Erythroblast (primary cell): ENCODE results near the gene RHBDL3.

Experiments used
- GATA1 ChIP-seq: IDR thresholded peaks from 2 replicates; pipeline ENCODE4 v1.6.1; 2011; ENCODE audit warnings: low read depth, mild to moderate bottlenecking, control low read depth, low read length, moderate library complexity
- POLR2A ChIP-seq: IDR thresholded peaks from 2 replicates; pipeline ENCODE4 v1.6.1; 2011; ENCODE audit warnings: mild to moderate bottlenecking, low read length

- no peak for TF ChIP-seq POLR2A
- TF ChIP-seq GATA1, result no peak
Measured at GRCh38 chr17:32315171-32315570, 49.5 kb downstream of the RHBDL3 start.
